HepG2 (cell line): ENCODE results near the gene SEPTIN5. TPM values are rescaled to one million over a fixed set of nuclear protein-coding genes. Genes with fewer than 3 reads are reported as not detected.

ENCODE experiments used
- ATAC-seq: fragments of 200-7000 bp; cut with Tn5 transposase; 3 replicates; pipeline ENCODE4 v1.9.1; 2020; ENCODE audit warnings: mild to moderate bottlenecking, moderate library complexity
- BruUV-seq: library from RNA; stranded (reverse); fragments of 400-500 nt; replicated peaks from 2 replicates; lab custom pipeline; 2021; lab: Mats Ljungman, UMichigan
- CTCF ChIA-PET: fragments of 300-600 bp; formaldehyde crosslinking; extraction: SDS; loops from one replicate; lab custom pipeline; 2021; ENCODE audit warnings: low total read pairs, inconsistent platforms, low intra/inter-chr PET ratio; lab: Yijun Ruan, JAX
- POLR2A ChIA-PET: fragments of 350-600 bp; sonication (Branson Sonifier 250); formaldehyde crosslinking; loops from one replicate; lab custom pipeline; 2020; ENCODE audit warnings: antibody characterized with exemption, inconsistent platforms; lab: Yijun Ruan, JAX
- DNase-seq: peaks from one replicate; pipeline ENCODE4 v3.0.0-alpha.2; 2015; ENCODE audit warnings: low spot score
- FAIRE-seq: peaks from 3 replicates; lab custom pipeline; 2011; peaks lifted over from hg19 to GRCh38; lab: Jason Lieb, UNC
- H2AFZ ChIP-seq: one replicate; pipeline ENCODE4 v1.6.1; 2011; ENCODE audit warnings: low read length, inconsistent platforms
- H3K27ac ChIP-seq: fragments of 300-600 bp; 3 replicates; pipeline ENCODE4 v1.8.0; 2011; ENCODE audit warnings: mixed run types, mild to moderate bottlenecking, mixed read lengths, low read length, inconsistent platforms; ENCODE audit not compliant: insufficient read depth; ENCODE audit errors: extremely low read length
- H3K27me3 ChIP-seq, 2 experiments: fragments of 200-600 bp in 1 of 2; 2 replicates in 1 of 2; 3 replicates in 1 of 2; pipeline versions ENCODE4 v1.6.0 to v1.8.0; 2011; ENCODE audit warnings: low read length in 2 of 2, mild to moderate bottlenecking in 2 of 2, moderate library complexity in 2 of 2, inconsistent platforms in 1 of 2; ENCODE audit not compliant: insufficient read depth in 2 of 2, control insufficient read depth in 1 of 2
- H3K36me3 ChIP-seq, 2 experiments: fragments of 200-600 bp in 1 of 2; replicated peaks in 1 of 2; 2 replicates in 1 of 2; 3 replicates in 1 of 2; pipeline versions ENCODE4 v1.5.1 to v1.8.0; 2011; ENCODE audit warnings: low read length in 2 of 2, inconsistent platforms in 1 of 2; ENCODE audit not compliant: insufficient read depth in 2 of 2, control insufficient read depth in 1 of 2
- H3K4me1 ChIP-seq: 2 replicates; pipeline ENCODE4 v1.5.1; 2012; ENCODE audit warnings: low read length, inconsistent platforms; ENCODE audit not compliant: insufficient read depth
- H3K4me2 ChIP-seq: 2 replicates; pipeline ENCODE4 v1.6.0; 2011; ENCODE audit warnings: low read depth, low read length, inconsistent platforms
- H3K4me3 ChIP-seq, 3 experiments: fragments of 200-600 bp in 1 of 3; sonication (generic), shearing (Covaris generic) in 1 of 3; replicated peaks in 1 of 3; 2 replicates each; pipeline ENCODE4 v1.5.1; 2011 to 2016; ENCODE audit warnings: low read length in 3 of 3, inconsistent platforms in 2 of 3, low read depth in 2 of 3, mild to moderate bottlenecking in 2 of 3, control low read depth in 1 of 3, mixed read lengths in 1 of 3; ENCODE audit not compliant: insufficient read depth in 1 of 3
- H3K79me2 ChIP-seq: one replicate; pipeline ENCODE4 v1.6.1; 2011; ENCODE audit warnings: low read length, inconsistent platforms; ENCODE audit not compliant: insufficient read depth
- H3K9ac ChIP-seq: 2 replicates; pipeline ENCODE4 v1.6.0; 2011; ENCODE audit warnings: mild to moderate bottlenecking, low read depth, low read length, inconsistent platforms; ENCODE audit not compliant: insufficient read depth
- H3K9me3 ChIP-seq: 2 replicates; pipeline ENCODE4 v1.5.1; 2012; ENCODE audit warnings: mild to moderate bottlenecking, low read length
- H4K20me1 ChIP-seq: 2 replicates; pipeline ENCODE4 v1.6.0; 2011; ENCODE audit warnings: inconsistent platforms, mild to moderate bottlenecking, low read length, moderate library complexity; ENCODE audit not compliant: insufficient read depth
- FOXK1 ChIP-seq: sonication (generic); formaldehyde crosslinking; IDR thresholded peaks from 2 replicates; pipeline ENCODE4 v1.4.0; 2020; ENCODE audit warnings: low read depth, missing genetic modification reagents, borderline replicate concordance
- REPIN1 ChIP-seq: sonication (generic); formaldehyde crosslinking; IDR thresholded peaks from 2 replicates; pipeline ENCODE4 v1.8.0; 2022; ENCODE audit warnings: missing genetic modification reagents, low read depth, mild to moderate bottlenecking, borderline replicate concordance
- SAP130 ChIP-seq: IDR thresholded peaks from 2 replicates; pipeline ENCODE4 v1.6.1; 2016; ENCODE audit warnings: low read depth
- SOX6 ChIP-seq, 2 experiments: fragments of 450-650 bp in 1 of 2; sonication (generic) in 1 of 2; formaldehyde crosslinking in 1 of 2; IDR thresholded peaks; 2 replicates each; pipeline versions ENCODE4 v1.4.0 to v1.6.1; 2017 to 2020; ENCODE audit warnings: antibody characterized with exemption in 1 of 2, mild to moderate bottlenecking in 1 of 2, missing genetic modification reagents in 1 of 2
- TEAD2 ChIP-seq: sonication (generic); formaldehyde crosslinking; IDR thresholded peaks from 2 replicates; pipeline ENCODE4 v1.9.0; 2021; ENCODE audit warnings: missing genetic modification reagents
- ZNF224 ChIP-seq: sonication (generic); formaldehyde crosslinking; IDR thresholded peaks from 2 replicates; pipeline ENCODE4 v1.5.0; 2020; ENCODE audit warnings: mild to moderate bottlenecking, missing genetic modification reagents
- ZNF33B ChIP-seq: sonication (generic); formaldehyde crosslinking; IDR thresholded peaks from 2 replicates; pipeline ENCODE4 v1.5.1; 2020; ENCODE audit warnings: mild to moderate bottlenecking, missing genetic modification reagents
- ZNF605 ChIP-seq: sonication (generic); formaldehyde crosslinking; IDR thresholded peaks from 2 replicates; pipeline ENCODE4 v1.8.0; 2022; ENCODE audit warnings: mild to moderate bottlenecking, missing genetic modification reagents
- WGBS: methylation state at CpG from one replicate; pipeline ENCODE4 v1.1.6; 2017; ENCODE audit warnings: low lambda C conversion rate; 5-methylcytosine and 5-hydroxymethylcytosine counted together
- in situ Hi-C: cut with HindIII; loops from 2 replicates; pipeline ENCODE4 v1.10.0; 2017; ENCODE audit warnings: low pct_unique_long_range_greater_than_20kb; ENCODE audit not compliant: extremely low pct_ligation_motif_present
- intact Hi-C: fragments of 100-400 bp; cut with micrococcal nuclease; formaldehyde crosslinking; loops from one replicate; pipeline ENCODE4 v1.10.0; 2022; ENCODE audit not compliant: unreplicated experiment
- polyA plus RNA-seq, 8 experiments: library from polyadenylated mRNA; depleted of rRNA in 3 of 8; stranded (reverse) in 7 of 8; unstranded in 1 of 8; fragments of >200 nt; fragmentation: Illumina TruSeq in 4 of 8; extraction: Trizol in 4 of 8; gene quantifications; 2 replicates each; pipeline versions ENCODE4 v1.2.1 to v1.2.3, GENCODE V29; 2011 to 2016; ENCODE audit warnings: low read depth in 4 of 8, missing spikeins in 1 of 8, mixed read lengths in 1 of 8; ENCODE audit not compliant: insufficient read depth in 1 of 8
- total RNA-seq, 5 experiments: library from RNA; depleted of rRNA; stranded (reverse); fragments of >200 nt; fragmentation: Illumina TruSeq; extraction: Trizol; gene quantifications; 2 replicates each; pipeline ENCODE4 v1.2.3, GENCODE V29; 2016; ENCODE audit warnings: low read depth in 1 of 5
- TF ChIP-seq, protein P1 (sequence below): sonication (generic); formaldehyde crosslinking; IDR thresholded peaks from 2 replicates; pipeline ENCODE4 v1.8.1; 2023; ENCODE audit warnings: mild to moderate bottlenecking, inconsistent platforms, moderate library complexity, missing genetic modification reagents, borderline replicate concordance
- TF ChIP-seq, protein P2 (sequence below): sonication (generic); formaldehyde crosslinking; IDR thresholded peaks from 2 replicates; pipeline ENCODE4 v1.5.1; 2020; ENCODE audit warnings: missing genetic modification reagents, mild to moderate bottlenecking, borderline replicate concordance
- TF ChIP-seq, protein P3 (sequence below): sonication (generic); formaldehyde crosslinking; IDR thresholded peaks from 2 replicates; pipeline ENCODE4 v1.9.0; 2021; ENCODE audit warnings: missing genetic modification reagents, borderline replicate concordance

The SEPTIN5 gene
- total and polyA plus RNA-seq, 2 of the 13 experiments (the other 11 are each of a cell fraction or from before 2014, with no cell fraction given) = 0.33 TPM; not detected in 1

DNA sequence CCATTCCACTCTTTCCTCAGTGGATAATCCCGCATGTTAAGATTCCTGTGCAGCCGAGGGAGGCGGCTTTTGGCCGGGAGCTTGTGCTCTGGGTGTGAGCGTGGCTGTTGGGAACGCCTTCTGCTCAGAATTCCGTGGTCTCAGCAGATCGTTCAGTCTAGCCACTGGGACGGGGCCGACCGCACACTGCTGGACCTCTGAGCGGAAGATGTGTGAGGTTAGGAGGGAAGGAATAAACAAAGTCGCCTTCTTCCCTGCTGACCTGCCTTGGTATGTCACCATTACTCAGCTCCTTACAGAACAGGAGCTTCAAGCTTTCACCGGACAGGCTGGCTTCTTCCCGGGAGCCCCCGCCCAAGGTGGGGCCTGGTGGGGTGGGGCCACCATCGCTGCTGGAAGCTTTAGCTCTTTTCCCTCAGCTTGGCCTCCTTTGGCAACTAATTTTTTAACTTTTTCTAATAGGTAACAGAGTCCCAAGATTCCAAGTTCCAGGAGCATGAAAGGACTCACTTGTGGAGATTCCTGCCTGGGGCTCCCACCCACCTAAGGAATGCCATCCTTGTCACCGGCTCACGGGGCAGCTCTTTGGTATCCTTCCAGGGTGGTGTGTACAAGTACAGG is 22.5 kb upstream of the SEPTIN5 start:
- FAIRE-seq (no peak), DNase-seq (no peak), ATAC-seq (no peak)
- H3K27me3 ChIP-seq = peaks cover 10 to 71% of the 10 kb centered on the region in 2 experiments
- no peak overlapping the region for H3K27ac ChIP-seq
- 9% methylated on average over 17 of the region's 19 CpGs for WGBS
- no peaks in the 10 kb centered on the region for H4K20me1 ChIP-seq
- no peak overlapping the region for H3K9ac ChIP-seq
- H3K9me3 ChIP-seq = no peaks in the 10 kb centered on the region
- in situ Hi-C loops = no loop called here
- no peak overlapping the region for H3K4me2 ChIP-seq
- TF ChIP-seq ZNF33B = no peak
- TF ChIP-seq ZNF224 (CRISPR knock-in tag) = no peak
- no peak for TF ChIP-seq TEAD2
- TF ChIP-seq, protein P1, sequence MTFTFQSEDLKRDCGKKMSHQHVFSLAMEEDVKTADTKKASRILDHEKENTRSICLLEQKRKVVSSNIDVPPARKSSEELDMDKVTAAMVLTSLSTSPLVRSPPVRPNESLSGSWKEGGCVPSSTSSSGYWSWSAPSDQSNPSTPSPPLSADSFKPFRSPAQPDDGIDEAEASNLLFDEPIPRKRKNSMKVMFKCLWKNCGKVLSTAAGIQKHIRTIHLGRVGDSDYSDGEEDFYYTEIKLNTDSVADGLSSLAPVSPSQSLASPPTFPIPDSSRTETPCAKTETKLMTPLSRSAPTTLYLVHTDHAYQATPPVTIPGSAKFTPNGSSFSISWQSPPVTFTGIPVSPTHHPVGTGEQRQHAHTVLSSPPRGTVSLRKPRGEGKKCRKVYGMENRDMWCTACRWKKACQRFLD (CRISPR knock-in tag) = no peak
- no peak for TF ChIP-seq ZNF605
- TF ChIP-seq SOX6 (IDR thresholded peaks at IDR 0.05) = no peak
- TF ChIP-seq SOX6 (CRISPR knock-in tag; IDR thresholded peaks at IDR 0.05) = no peak
- TF ChIP-seq, protein P2, sequence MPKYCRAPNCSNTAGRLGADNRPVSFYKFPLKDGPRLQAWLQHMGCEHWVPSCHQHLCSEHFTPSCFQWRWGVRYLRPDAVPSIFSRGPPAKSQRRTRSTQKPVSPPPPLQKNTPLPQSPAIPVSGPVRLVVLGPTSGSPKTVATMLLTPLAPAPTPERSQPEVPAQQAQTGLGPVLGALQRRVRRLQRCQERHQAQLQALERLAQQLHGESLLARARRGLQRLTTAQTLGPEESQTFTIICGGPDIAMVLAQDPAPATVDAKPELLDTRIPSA (CRISPR knock-in tag) = no peak
- TF ChIP-seq, protein P3, sequence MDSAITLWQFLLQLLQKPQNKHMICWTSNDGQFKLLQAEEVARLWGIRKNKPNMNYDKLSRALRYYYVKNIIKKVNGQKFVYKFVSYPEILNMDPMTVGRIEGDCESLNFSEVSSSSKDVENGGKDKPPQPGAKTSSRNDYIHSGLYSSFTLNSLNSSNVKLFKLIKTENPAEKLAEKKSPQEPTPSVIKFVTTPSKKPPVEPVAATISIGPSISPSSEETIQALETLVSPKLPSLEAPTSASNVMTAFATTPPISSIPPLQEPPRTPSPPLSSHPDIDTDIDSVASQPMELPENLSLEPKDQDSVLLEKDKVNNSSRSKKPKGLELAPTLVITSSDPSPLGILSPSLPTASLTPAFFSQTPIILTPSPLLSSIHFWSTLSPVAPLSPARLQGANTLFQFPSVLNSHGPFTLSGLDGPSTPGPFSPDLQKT (CRISPR knock-in tag) = no peak
- TF ChIP-seq FOXK1 (CRISPR knock-in tag) = no peak
- no peak for TF ChIP-seq REPIN1
- no peak for TF ChIP-seq SAP130 (CRISPR knock-in tag)
- H3K36me3 ChIP-seq = no peaks in the 10 kb centered on the region
- no peak overlapping the region for H2AFZ ChIP-seq
- no TSS peak for BruUV-seq
- ChIA-PET POLR2A (no interaction called here), CTCF (no interaction called here)
- intact Hi-C loops = no loop called here
- no peaks in the 10 kb centered on the region for H3K79me2 ChIP-seq
- no peaks in the 10 kb centered on the region for H3K4me1 ChIP-seq
- no peak overlapping the region for H3K4me3 ChIP-seq
